SK-N-SH (cell line): Measurements from ENCODE around the gene CHRNB2. TPM values are rescaled to one million over a fixed set of nuclear protein-coding genes. Genes with fewer than 3 reads are reported as not detected.

ENCODE experiments used
- CTCF ChIA-PET: fragments of 300-600, 350-600 bp; formaldehyde crosslinking; extraction: SDS; loops from one replicate; lab custom pipeline; 2021; lab: Yijun Ruan, JAX
- POLR2A ChIA-PET: fragments of 350-600 bp; sonication (Branson Sonifier 250); formaldehyde crosslinking; extraction: SDS; loops from one replicate; lab custom pipeline; 2020; ENCODE audit warnings: antibody characterized with exemption, inconsistent platforms; lab: Yijun Ruan, JAX
- DNase-seq: peaks from one replicate; pipeline ENCODE4 v3.0.0; 2012
- H2AFZ ChIP-seq: fragments of 200-600 bp; sonication (generic); 2 replicates; pipeline ENCODE4 v1.8.1; 2016; ENCODE audit warnings: antibody characterized with exemption, mild to moderate bottlenecking, low read depth
- H3F3A ChIP-seq: fragments of 200-600 bp; sonication (generic); replicated peaks from 2 replicates; pipeline ENCODE3; 2016; ENCODE audit warnings: antibody characterized with exemption, mild to moderate bottlenecking; ENCODE audit not compliant: insufficient read depth
- H3K27ac ChIP-seq, 2 experiments: fragments of 200-500 bp in 1 of 2; fragments of 200-600 bp in 1 of 2; sonication (Bioruptor generic) in 1 of 2; sonication (generic), shearing (Covaris generic) in 1 of 2; 2 replicates each; pipeline versions ENCODE4 v1.5.1 to v1.6.1; 2014 to 2016; ENCODE audit warnings: low read depth in 2 of 2, inconsistent platforms in 1 of 2, low read length in 1 of 2, mild to moderate bottlenecking in 1 of 2, mixed read lengths in 1 of 2
- H3K27me3 ChIP-seq: fragments of 200-600 bp; sonication (generic), shearing (Covaris generic); 2 replicates; pipeline ENCODE4 v1.6.1; 2016; ENCODE audit warnings: mixed run types; ENCODE audit not compliant: insufficient read depth
- H3K36me3 ChIP-seq, 2 experiments: fragments of 200-500 bp in 1 of 2; fragments of 200-600 bp in 1 of 2; sonication (Bioruptor generic) in 1 of 2; sonication (generic) in 1 of 2; replicated peaks in 1 of 2; 2 replicates each; pipeline versions ENCODE3 to v1.5.1; 2014 to 2016; ENCODE audit warnings: low read length in 1 of 2, mild to moderate bottlenecking in 1 of 2; ENCODE audit not compliant: insufficient read depth in 2 of 2, control insufficient read depth in 1 of 2
- H3K4me1 ChIP-seq, 2 experiments: fragments of 200-500 bp in 1 of 2; fragments of 200-600 bp in 1 of 2; sonication (Bioruptor generic) in 1 of 2; sonication (generic), shearing (Covaris generic) in 1 of 2; 2 replicates each; pipeline versions ENCODE4 v1.5.1 to v1.6.1; 2014 to 2016; ENCODE audit warnings: low read depth in 1 of 2, low read length in 1 of 2, mixed run types in 1 of 2; ENCODE audit not compliant: insufficient read depth in 2 of 2, control insufficient read depth in 1 of 2
- H3K4me2 ChIP-seq: fragments of 200-600 bp; sonication (generic), shearing (Covaris generic); 2 replicates; pipeline ENCODE4 v1.6.1; 2017; ENCODE audit warnings: mixed run types
- H3K4me3 ChIP-seq, 2 experiments: fragments of 200-500 bp in 1 of 2; fragments of 200-600 bp in 1 of 2; sonication (Bioruptor generic) in 1 of 2; sonication (generic), shearing (Covaris generic) in 1 of 2; 2 replicates each; pipeline versions ENCODE4 v1.5.1 to v1.8.1; 2014 to 2016; ENCODE audit warnings: low read depth in 2 of 2, inconsistent platforms in 1 of 2, low read length in 1 of 2, mild to moderate bottlenecking in 1 of 2, mixed read lengths in 1 of 2, moderate library complexity in 1 of 2
- H3K79me2 ChIP-seq: fragments of 200-600 bp; sonication (generic); 2 replicates; pipeline ENCODE4 v1.8.1; 2017; ENCODE audit warnings: mild to moderate bottlenecking; ENCODE audit not compliant: insufficient read depth
- H3K9ac ChIP-seq: fragments of 200-600 bp; sonication (generic); 2 replicates; pipeline ENCODE4 v1.6.1; 2017; ENCODE audit warnings: mixed run types
- H3K9me2 ChIP-seq: fragments of 200-600 bp; sonication (generic); 2 replicates; pipeline ENCODE4 v1.6.1; 2017; ENCODE audit warnings: mixed run types
- H3K9me3 ChIP-seq: fragments of 200-600 bp; sonication (generic); 2 replicates; pipeline ENCODE4 v1.6.1; 2017; ENCODE audit warnings: mixed run types, mild to moderate bottlenecking, moderate library complexity
- H4K20me1 ChIP-seq: fragments of 200-600 bp; sonication (generic); 2 replicates; pipeline ENCODE4 v1.6.1; 2017; ENCODE audit warnings: mild to moderate bottlenecking, mixed run types; ENCODE audit not compliant: insufficient read depth
- CTCF ChIP-seq: fragments of 200-600 bp; sonication (generic); IDR thresholded peaks from 2 replicates; pipeline ENCODE4 v1.6.1; 2017; ENCODE audit warnings: antibody characterized with exemption, mild to moderate bottlenecking, moderate library complexity
- ELF1 ChIP-seq: IDR thresholded peaks from 2 replicates; pipeline ENCODE4 v1.4.0; 2012
- FOSL2 ChIP-seq: IDR thresholded peaks from 2 replicates; pipeline ENCODE4 v1.4.0; 2012; ENCODE audit warnings: low read depth, mild to moderate bottlenecking, moderate library complexity, borderline replicate concordance
- FOXJ3 ChIP-seq: sonication (generic); formaldehyde crosslinking; IDR thresholded peaks from 2 replicates; pipeline ENCODE4 v1.5.1; 2020; ENCODE audit warnings: mild to moderate bottlenecking, missing genetic modification reagents
- FOXM1 ChIP-seq: IDR thresholded peaks from 2 replicates; pipeline ENCODE4 v1.4.0; 2012; ENCODE audit warnings: low read depth, mild to moderate bottlenecking
- GABPA ChIP-seq: IDR thresholded peaks from 2 replicates; pipeline ENCODE4 v1.4.0; 2012; ENCODE audit warnings: low read depth, mild to moderate bottlenecking
- IRF3 ChIP-seq: fragments of 150-350 bp; IDR thresholded peaks from 2 replicates; pipeline ENCODE4 v1.6.1; 2016; ENCODE audit warnings: mild to moderate bottlenecking, low read depth, low read length
- JUND ChIP-seq: IDR thresholded peaks from 2 replicates; pipeline ENCODE4 v1.4.0; 2012
- MAX ChIP-seq: IDR thresholded peaks from 2 replicates; pipeline ENCODE4 v1.4.0; 2012; ENCODE audit warnings: low read depth
- MXI1 ChIP-seq: IDR thresholded peaks from 2 replicates; pipeline ENCODE4 v1.6.1; 2012; ENCODE audit warnings: mild to moderate bottlenecking, low read depth, low read length, improper control_type of control experiment
- NRF1 ChIP-seq: IDR thresholded peaks from 2 replicates; pipeline ENCODE4 v1.6.1; 2012; ENCODE audit warnings: low read depth, mild to moderate bottlenecking, low read length
- RCOR1 ChIP-seq: fragments of 150-350 bp; IDR thresholded peaks from 2 replicates; pipeline ENCODE4 v1.6.1; 2017; ENCODE audit warnings: antibody characterized with exemption, low read length
- REST ChIP-seq: IDR thresholded peaks from 2 replicates; pipeline ENCODE4 v1.6.1; 2012; ENCODE audit warnings: mild to moderate bottlenecking, low read depth, low read length, moderate library complexity
- RXRA ChIP-seq: IDR thresholded peaks from 2 replicates; pipeline ENCODE4 v1.4.0; 2012; ENCODE audit warnings: low read depth, mild to moderate bottlenecking, borderline replicate concordance
- TCF12 ChIP-seq: IDR thresholded peaks from 2 replicates; pipeline ENCODE4 v1.4.0; 2012
- TEAD4 ChIP-seq: IDR thresholded peaks from 2 replicates; pipeline ENCODE4 v1.4.0; 2012; ENCODE audit warnings: mild to moderate bottlenecking, borderline replicate concordance; ENCODE audit not compliant: insufficient read depth
- USF1 ChIP-seq: IDR thresholded peaks from 2 replicates; pipeline ENCODE4 v1.4.0; 2012; ENCODE audit warnings: low read depth, borderline replicate concordance
- USF2 ChIP-seq: fragments of 150-350 bp; IDR thresholded peaks from 2 replicates; pipeline ENCODE4 v1.6.1; 2017; ENCODE audit warnings: antibody characterized with exemption, low read length, low read depth, borderline replicate concordance
- YY1 ChIP-seq: IDR thresholded peaks from 2 replicates; pipeline ENCODE4 v1.4.0; 2012; ENCODE audit warnings: low read depth, mild to moderate bottlenecking
- ZBTB33 ChIP-seq: IDR thresholded peaks from 2 replicates; pipeline ENCODE4 v1.4.0; 2012; ENCODE audit warnings: low read depth, borderline replicate concordance
- WGBS: methylation state at CpG from one replicate; pipeline ENCODE4 v1.1.6; 2017; ENCODE audit warnings: low lambda C conversion rate; 5-methylcytosine and 5-hydroxymethylcytosine counted together
- polyA plus RNA-seq, 3 experiments: library from polyadenylated mRNA; depleted of rRNA; stranded (reverse); fragments of >200 nt; gene quantifications; 2 replicates each; pipeline ENCODE4 v1.2.3, GENCODE V29; 2012

CHRNB2 gene
- polyA plus RNA-seq, 1 of the 3 experiments (the other 2 are of a cell fraction) = 0.64 TPM

GRCh38 chr1:154621875-154622274 is 54.3 kb downstream of the CHRNB2 start:
- no peak overlapping the region for H3K27ac ChIP-seq
- no peak overlapping the region for H3K9ac ChIP-seq
- peaks cover 15 to 29% of the 10 kb centered on the region in 2 experiments for H3K36me3 ChIP-seq
- H4K20me1 ChIP-seq = peaks cover 26% of the 10 kb centered on the region
- no peak overlapping the region for H3K4me2 ChIP-seq
- H3K4me3 ChIP-seq = no peak overlapping the region
- H3K79me2 ChIP-seq = peaks cover 96% of the 10 kb centered on the region
- peaks cover 15% of the 10 kb centered on the region for H3F3A ChIP-seq
- POLR2A ChIA-PET = no interaction called here
- H3K27me3 ChIP-seq = no peaks in the 10 kb centered on the region
- DNase-seq = no peak
- CTCF ChIA-PET = interaction anchor here (1.0 kb wide), 1 partner anchor 198 kb away, joined by 3 read pairs; no protein-coding TSS in a partner anchor
- WGBS = 98% methylated on average over 5 of the region's 5 CpGs
- TF ChIP-seq FOSL2 = no peak
- no peak for TF ChIP-seq YY1
- no peak for TF ChIP-seq RXRA
- TF ChIP-seq FOXM1 = no peak
- no peak for TF ChIP-seq RCOR1
- no peak for TF ChIP-seq FOXJ3 (CRISPR knock-in tag)
- TF ChIP-seq TEAD4 = no peak
- no peak for TF ChIP-seq ELF1
- TF ChIP-seq MXI1 = no peak
- TF ChIP-seq NRF1 = no peak
- no peak for TF ChIP-seq GABPA
- TF ChIP-seq IRF3 = no peak
- no peak for TF ChIP-seq ZBTB33
- no peak for TF ChIP-seq MAX
- no peak for TF ChIP-seq USF2
- no peak for TF ChIP-seq TCF12
- no peak for TF ChIP-seq CTCF
- TF ChIP-seq REST = no peak
- TF ChIP-seq JUND = no peak
- no peak for TF ChIP-seq USF1
- H3K4me1 ChIP-seq = peaks cover 6 to 14% of the 10 kb centered on the region in 2 experiments; a peak in 3 of 4 replicates
- H2AFZ ChIP-seq = no peak overlapping the region
- H3K9me3 ChIP-seq = no peaks in the 10 kb centered on the region
- no peaks in the 10 kb centered on the region for H3K9me2 ChIP-seq
